Measurements from ENCODE around the gene ZBTB37.

DNA sequence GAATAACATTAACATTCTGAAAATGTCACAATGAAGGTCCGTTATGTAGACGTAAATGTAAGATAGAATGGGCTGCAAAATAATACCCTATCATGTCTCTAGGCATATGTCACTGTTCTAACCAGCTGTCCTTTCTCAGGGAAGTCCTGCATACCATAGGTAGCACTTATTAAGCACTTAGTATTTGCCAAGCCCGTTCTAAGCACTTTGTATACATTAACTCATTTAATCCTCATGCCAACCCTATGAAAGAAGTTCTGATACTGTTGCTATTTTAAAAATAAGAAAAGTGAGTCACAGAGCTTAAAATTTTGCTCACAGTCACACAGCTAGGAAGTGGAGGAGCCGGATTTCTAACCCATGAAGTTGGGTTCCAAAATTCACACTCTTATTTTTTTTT, 16.1 kb upstream of the ZBTB37 start:
- TF ChIP-seq, protein P1, sequence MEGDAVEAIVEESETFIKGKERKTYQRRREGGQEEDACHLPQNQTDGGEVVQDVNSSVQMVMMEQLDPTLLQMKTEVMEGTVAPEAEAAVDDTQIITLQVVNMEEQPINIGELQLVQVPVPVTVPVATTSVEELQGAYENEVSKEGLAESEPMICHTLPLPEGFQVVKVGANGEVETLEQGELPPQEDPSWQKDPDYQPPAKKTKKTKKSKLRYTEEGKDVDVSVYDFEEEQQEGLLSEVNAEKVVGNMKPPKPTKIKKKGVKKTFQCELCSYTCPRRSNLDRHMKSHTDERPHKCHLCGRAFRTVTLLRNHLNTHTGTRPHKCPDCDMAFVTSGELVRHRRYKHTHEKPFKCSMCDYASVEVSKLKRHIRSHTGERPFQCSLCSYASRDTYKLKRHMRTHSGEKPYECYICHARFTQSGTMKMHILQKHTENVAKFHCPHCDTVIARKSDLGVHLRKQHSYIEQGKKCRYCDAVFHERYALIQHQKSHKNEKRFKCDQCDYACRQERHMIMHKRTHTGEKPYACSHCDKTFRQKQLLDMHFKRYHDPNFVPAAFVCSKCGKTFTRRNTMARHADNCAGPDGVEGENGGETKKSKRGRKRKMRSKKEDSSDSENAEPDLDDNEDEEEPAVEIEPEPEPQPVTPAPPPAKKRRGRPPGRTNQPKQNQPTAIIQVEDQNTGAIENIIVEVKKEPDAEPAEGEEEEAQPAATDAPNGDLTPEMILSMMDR (IDR thresholded peaks at IDR 0.05; ENCODE audit: low read depth, low read length, missing input control): no peak
- TF ChIP-seq, protein P2, sequence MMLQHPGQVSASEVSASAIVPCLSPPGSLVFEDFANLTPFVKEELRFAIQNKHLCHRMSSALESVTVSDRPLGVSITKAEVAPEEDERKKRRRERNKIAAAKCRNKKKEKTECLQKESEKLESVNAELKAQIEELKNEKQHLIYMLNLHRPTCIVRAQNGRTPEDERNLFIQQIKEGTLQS (IDR thresholded peaks at IDR 0.05): no peak
- TF ChIP-seq YY1 (IDR thresholded peaks at IDR 0.05) (no peak), JUND (IDR thresholded peaks at IDR 0.05) (no peak), SP1 (IDR thresholded peaks at IDR 0.05) (no peak), TAF1 (conservative IDR thresholded peaks at IDR 0.05) (no peak), RAD21 (IDR thresholded peaks at IDR 0.05) (no peak), GABPA (IDR thresholded peaks at IDR 0.05 in 1 of 2, conservative IDR thresholded peaks at IDR 0.05 in 1 of 2) (no peak), HNF4A (conservative IDR thresholded peaks at IDR 0.05) (no peak)
- TF ChIP-seq, protein P3, sequence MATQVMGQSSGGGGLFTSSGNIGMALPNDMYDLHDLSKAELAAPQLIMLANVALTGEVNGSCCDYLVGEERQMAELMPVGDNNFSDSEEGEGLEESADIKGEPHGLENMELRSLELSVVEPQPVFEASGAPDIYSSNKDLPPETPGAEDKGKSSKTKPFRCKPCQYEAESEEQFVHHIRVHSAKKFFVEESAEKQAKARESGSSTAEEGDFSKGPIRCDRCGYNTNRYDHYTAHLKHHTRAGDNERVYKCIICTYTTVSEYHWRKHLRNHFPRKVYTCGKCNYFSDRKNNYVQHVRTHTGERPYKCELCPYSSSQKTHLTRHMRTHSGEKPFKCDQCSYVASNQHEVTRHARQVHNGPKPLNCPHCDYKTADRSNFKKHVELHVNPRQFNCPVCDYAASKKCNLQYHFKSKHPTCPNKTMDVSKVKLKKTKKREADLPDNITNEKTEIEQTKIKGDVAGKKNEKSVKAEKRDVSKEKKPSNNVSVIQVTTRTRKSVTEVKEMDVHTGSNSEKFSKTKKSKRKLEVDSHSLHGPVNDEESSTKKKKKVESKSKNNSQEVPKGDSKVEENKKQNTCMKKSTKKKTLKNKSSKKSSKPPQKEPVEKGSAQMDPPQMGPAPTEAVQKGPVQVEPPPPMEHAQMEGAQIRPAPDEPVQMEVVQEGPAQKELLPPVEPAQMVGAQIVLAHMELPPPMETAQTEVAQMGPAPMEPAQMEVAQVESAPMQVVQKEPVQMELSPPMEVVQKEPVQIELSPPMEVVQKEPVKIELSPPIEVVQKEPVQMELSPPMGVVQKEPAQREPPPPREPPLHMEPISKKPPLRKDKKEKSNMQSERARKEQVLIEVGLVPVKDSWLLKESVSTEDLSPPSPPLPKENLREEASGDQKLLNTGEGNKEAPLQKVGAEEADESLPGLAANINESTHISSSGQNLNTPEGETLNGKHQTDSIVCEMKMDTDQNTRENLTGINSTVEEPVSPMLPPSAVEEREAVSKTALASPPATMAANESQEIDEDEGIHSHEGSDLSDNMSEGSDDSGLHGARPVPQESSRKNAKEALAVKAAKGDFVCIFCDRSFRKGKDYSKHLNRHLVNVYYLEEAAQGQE (IDR thresholded peaks at IDR 0.05): no peak
- TF ChIP-seq, protein P4, sequence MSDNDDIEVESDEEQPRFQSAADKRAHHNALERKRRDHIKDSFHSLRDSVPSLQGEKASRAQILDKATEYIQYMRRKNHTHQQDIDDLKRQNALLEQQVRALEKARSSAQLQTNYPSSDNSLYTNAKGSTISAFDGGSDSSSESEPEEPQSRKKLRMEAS (IDR thresholded peaks at IDR 0.05): no peak
- TF ChIP-seq, protein P5, sequence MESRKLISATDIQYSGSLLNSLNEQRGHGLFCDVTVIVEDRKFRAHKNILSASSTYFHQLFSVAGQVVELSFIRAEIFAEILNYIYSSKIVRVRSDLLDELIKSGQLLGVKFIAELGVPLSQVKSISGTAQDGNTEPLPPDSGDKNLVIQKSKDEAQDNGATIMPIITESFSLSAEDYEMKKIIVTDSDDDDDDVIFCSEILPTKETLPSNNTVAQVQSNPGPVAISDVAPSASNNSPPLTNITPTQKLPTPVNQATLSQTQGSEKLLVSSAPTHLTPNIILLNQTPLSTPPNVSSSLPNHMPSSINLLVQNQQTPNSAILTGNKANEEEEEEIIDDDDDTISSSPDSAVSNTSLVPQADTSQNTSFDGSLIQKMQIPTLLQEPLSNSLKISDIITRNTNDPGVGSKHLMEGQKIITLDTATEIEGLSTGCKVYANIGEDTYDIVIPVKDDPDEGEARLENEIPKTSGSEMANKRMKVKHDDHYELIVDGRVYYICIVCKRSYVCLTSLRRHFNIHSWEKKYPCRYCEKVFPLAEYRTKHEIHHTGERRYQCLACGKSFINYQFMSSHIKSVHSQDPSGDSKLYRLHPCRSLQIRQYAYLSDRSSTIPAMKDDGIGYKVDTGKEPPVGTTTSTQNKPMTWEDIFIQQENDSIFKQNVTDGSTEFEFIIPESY (IDR thresholded peaks at IDR 0.05): no peak
